ENCODE measurements around the gene ARID3A.

The ARID3A gene

DNA sequence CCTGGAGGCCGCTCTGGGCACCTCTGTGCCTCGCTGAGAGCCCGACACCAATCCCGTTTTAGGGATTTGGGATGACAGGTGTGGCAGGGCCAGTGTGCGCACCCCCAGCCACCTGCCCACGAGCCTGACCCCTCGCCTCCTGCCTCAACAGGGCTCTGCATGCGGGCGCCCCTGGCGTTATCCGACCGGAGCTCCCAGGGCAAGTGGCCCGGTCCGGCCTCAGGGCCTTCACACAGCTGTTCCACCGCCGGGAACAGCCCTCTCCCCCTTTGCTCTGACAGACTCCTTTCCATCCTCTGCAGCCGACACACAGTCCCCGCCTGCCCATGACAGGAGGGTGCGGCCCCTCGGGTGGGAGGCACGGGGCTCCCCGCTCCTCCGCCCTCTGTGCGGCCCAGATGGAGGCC, 51.2 kb downstream of the ARID3A start:
- no peak overlapping the region for H3K27ac ChIP-seq
- no peak for DNase-seq (ENCODE audit: low read depth, low spot score)

GRCh38 chr19:979318-979741, 53.5 kb downstream of the ARID3A start:
- DNase-seq (ENCODE audit: low read depth, low spot score), result no peak
- H3K27ac ChIP-seq, result no peak overlapping the region

- no peak for DNase-seq (ENCODE audit: low read depth, low spot score)
Observed at GRCh38 chr19:980133-980998, 54.5 kb downstream of the ARID3A start.

GRCh38 chr19:982567-983170, 56.8 kb downstream of the ARID3A start:
- no peak for DNase-seq (ENCODE audit: low read depth, low spot score)
- H3K27ac ChIP-seq, result peak overlapping the region; percentile 60

More at GRCh38 chr19:980133-980998, 54.5 kb downstream of the ARID3A start:
- no peak overlapping the region for H3K27ac ChIP-seq

GRCh38 chr19:984165-984967, 58.5 kb downstream of the ARID3A start, which contains the start of gene WDR18:
Gene WDR18, plus strand, starts transcription at chr19:984345. Its CDS starts 9 bp downstream, at chr19:984354.
- DNase-seq (ENCODE audit: low read depth, low spot score), result peak; percentile 27

GRCh38 chr19:986083-986482, 60.2 kb downstream of the ARID3A start:
- DNase-seq (ENCODE audit: low read depth, low spot score), result no peak
- H3K27ac ChIP-seq, result no peak overlapping the region

More at GRCh38 chr19:984165-984967, 58.5 kb downstream of the ARID3A start, which contains the start of gene WDR18:
- peak within 1 kb of the TSS; percentile 60 for H3K27ac ChIP-seq

DNA sequence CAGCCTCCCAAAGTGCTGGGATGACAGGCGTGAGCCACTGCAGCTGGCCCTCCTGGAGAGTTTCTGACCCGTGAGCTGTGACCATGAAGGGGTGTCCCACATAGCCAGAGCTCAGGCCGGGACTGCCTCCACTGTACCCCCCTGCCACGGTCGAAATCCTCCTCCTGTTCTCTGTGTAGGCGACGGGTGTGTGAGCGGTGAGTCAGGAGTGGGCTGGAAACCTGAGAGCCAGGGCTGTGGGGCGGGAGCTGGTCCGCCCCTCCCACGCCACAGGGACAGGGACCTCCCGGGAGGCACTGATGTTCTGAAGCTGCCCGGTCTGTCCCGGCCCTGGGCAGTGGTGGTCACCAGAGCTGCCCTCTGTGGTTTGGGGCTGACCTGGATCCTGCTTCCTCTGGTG, 62.2 kb downstream of the ARID3A start:
- DNase-seq (ENCODE audit: low read depth, low spot score), result no peak
- no peak overlapping the region for H3K27ac ChIP-seq

GRCh38 chr19:988510-988909, 62.7 kb downstream of the ARID3A start:
- no peak overlapping the region for H3K27ac ChIP-seq
- DNase-seq (ENCODE audit: low read depth, low spot score), result no peak

GRCh38 chr19:989381-990081, 63.7 kb downstream of the ARID3A start:
- no peak overlapping the region for H3K27ac ChIP-seq
- no peak for DNase-seq (ENCODE audit: low read depth, low spot score)

DNA sequence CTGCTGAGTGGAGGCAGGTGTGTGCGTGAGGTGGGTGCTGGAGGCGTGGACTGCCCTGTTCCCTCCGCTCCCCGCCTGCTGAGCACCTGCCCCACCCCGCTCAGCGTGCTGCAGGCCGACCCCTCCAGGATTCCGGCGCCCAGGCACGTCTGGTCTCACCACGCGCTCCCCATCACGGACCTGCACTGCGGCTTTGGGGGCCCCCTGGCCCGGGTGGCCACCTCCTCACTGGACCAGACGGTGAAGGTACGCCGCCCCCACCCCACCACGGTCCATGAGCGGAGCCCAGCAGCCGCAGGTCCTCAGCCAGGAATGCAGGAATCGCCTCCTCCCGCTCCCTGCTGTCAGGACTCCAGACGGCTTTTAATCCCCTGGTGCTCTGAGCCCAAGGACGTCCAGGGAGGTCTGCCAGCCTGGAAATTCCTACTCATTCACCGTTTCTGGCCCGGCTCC, 64.3 kb downstream of the ARID3A start:
- H3K27ac ChIP-seq, result no peak overlapping the region
- no peak for DNase-seq (ENCODE audit: low read depth, low spot score)

GRCh38 chr19:990746-991145, 64.9 kb downstream of the ARID3A start:
- no peak overlapping the region for H3K27ac ChIP-seq
- DNase-seq (ENCODE audit: low read depth, low spot score), result no peak

DNA sequence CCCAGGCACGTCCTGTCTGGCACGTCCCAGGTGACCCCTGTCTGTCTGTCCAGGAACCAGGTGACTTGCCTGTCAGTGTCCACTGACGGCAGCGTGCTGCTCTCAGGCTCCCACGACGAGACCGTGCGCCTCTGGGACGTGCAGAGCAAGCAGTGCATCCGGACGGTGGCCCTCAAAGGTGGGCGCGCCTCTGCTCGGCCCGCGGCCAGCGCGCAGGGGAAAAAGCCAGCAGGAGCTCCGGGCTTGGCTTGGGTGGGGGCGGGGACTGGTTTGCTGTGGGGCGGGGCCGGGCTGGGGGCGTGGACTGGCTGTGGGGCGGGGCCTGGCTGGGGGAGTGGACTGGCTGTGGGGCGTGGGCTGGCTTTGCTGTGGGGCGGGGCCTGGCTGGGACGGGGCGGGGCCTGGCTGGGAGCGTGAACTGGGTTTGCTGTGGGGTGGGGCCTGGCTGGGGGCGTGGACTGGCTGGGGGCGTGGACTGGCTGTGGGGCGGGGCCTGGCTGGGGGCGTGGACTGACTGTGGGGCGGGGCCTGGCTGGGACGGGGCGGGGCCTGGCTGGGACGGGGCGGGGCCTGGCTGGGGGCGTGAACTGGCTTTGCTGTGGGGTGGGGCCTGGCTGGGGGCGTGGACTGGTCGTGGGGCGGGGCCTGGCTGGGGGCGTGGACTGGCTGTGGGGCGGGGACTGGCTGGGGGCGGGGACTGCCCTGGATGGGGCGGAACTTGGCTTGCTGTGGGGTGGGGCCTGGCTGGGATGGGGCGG, 65.5 kb downstream of the ARID3A start:
- DNase-seq (ENCODE audit: low read depth, low spot score), result no peak
- no peak overlapping the region for H3K27ac ChIP-seq

- DNase-seq (ENCODE audit: low read depth, low spot score), result no peak
- no peak overlapping the region for H3K27ac ChIP-seq
Observed at GRCh38 chr19:991932-992669, 66.3 kb downstream of the ARID3A start.

DNA sequence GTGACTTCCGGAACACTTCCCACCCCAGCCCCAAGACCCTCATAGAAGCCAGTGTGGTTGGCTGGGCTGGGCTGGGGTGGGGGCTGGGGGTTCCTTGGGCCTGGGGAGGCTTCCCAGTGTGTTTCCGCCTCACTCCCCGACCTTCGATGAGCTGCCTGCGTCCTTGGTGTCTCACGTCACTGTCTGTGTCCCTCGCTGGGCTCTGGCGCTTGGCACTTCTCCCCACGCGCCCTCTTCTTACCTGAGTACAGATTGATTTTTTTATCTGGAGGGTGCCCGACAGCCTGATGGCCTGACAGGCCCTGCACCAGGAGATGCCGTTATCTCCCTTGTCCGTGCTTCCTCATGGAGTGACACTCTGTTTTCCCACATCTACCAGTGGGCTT, 66.8 kb downstream of the ARID3A start:
- DNase-seq (ENCODE audit: low read depth, low spot score), result no peak
- no peak overlapping the region for H3K27ac ChIP-seq

- no peak for DNase-seq (ENCODE audit: low read depth, low spot score)
- no peak overlapping the region for H3K27ac ChIP-seq
Observed at GRCh38 chr19:993361-993830, 67.6 kb downstream of the ARID3A start.

DNA sequence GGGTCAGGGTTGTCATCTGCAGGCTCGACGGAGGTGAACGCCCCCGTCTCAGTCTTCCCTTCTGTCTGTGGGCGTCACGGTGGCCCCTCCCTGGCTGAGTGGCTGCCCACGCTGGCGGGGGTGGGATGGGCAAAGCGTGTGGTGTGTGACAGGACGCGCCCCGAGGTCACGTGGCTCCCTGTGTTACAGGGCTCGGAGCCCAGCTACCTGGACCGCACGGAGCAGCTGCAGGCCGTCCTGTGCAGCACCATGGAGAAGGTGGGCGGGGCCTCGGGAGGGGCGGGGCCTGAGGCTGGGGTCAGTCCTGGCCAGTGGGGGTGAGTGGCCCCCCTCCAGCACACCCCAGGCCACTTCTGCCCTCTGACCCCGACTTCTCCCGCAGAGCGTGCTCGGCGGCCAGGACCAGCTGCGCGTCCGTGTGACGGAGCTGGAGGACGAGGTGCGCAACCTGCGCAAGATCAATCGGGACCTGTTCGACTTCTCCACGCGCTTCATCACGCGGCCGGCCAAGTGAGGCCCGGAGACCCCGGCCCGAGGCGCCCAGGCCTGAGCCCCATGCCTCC, 68.1 kb downstream of the ARID3A start:
- H3K27ac ChIP-seq, result no peak overlapping the region
- DNase-seq (ENCODE audit: low read depth, low spot score), result no peak

DNA sequence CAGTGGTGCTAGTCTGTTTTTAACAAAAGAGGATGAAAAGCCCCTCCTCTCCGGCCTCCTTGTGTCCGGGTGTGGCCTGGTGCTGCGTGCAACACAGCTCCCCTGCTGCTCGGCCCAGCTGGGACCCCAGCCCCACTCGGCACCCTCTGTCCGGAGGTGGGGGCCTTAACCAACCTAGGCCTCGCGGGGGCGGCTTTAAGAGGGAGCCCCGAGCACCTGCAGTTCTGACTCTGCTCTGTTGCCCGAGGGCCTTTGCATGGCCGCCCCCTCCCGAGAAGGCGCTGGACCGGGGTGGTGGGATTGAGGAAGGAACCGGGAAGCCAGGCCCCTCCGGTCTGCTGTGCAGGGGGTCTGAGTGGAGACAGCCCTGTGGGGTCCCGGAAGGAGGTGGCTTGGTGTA, 68.7 kb downstream of the ARID3A start:
- DNase-seq (ENCODE audit: low read depth, low spot score), result no peak
- H3K27ac ChIP-seq, result no peak overlapping the region

Measured in epithelial cell of prostate (primary cell).